Measurements from ENCODE around the gene XPO5. TPM values are rescaled to one million over a fixed set of nuclear protein-coding genes. Genes with fewer than 3 reads are reported as not detected.

Gene XPO5
- total and polyA plus RNA-seq, 2 of the 4 experiments (the other 2 are of a cell fraction) = 29.0 to 30.1 TPM

DNA sequence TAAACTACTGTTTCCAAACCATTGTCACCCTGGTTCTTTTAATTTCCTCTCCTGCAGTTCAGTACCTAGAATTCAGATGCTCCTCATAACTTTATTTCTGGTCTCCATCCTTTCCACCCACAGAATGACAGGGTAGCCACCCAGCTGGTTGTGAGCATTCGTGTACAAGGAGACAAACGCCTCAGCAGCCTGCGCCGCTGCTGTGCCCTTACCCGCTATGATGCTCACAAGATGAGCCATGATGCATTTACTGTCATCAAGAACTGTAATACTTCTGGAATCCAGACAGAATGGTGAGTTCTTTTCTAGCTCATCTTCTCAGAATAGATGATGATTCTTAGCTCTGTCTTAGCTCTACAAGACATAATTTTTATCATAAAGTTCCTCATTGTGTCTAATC, 34.6 kb upstream of the XPO5 start:
- Histone ChIP-seq H4K5ac (ENCODE audit: low read depth, low read length) (no peak overlapping the region), H4K8ac (ENCODE audit: low read depth in 2 of 2, low read length in 2 of 2) (no peak overlapping the region), H2BK120ac (ENCODE audit: low read depth, low read length) (no peak overlapping the region), H2AK9ac (replicated peaks; ENCODE audit: low read depth, low read length, poor library complexity) (no peak overlapping the region), H2BK5ac (ENCODE audit: low read depth, low read length, poor library complexity, severe bottlenecking) (no peak overlapping the region), H3K27me3 (ENCODE audit: control insufficient read depth, insufficient read depth, low read length) (no peaks in the 10 kb centered on the region), H2AFZ (replicated peaks; ENCODE audit: low read length, poor library complexity) (no peak overlapping the region), H3K79me1 (ENCODE audit: low read depth in 1 of 2, low read length in 2 of 2) (peaks cover 2 to 24% of the 10 kb centered on the region in 2 experiments), H3K4me2 (ENCODE audit: low read depth, low read length) (no peak overlapping the region), H2BK20ac (ENCODE audit: low read depth, low read length) (no peak overlapping the region), H4K91ac (ENCODE audit: insufficient read depth, low read depth, low read length) (no peak overlapping the region), H3K27ac (ENCODE audit: insufficient read depth, low read length) (no peak overlapping the region), H3K9me3 (ENCODE audit: control insufficient read depth, insufficient read depth, low read length) (no peaks in the 10 kb centered on the region), H3K14ac (replicated peaks; ENCODE audit: low read depth, low read length) (no peak overlapping the region), H3K18ac (ENCODE audit: low read depth, low read length) (no peak overlapping the region), H2AK5ac (ENCODE audit: low read depth, low read length) (no peak overlapping the region), H3K23ac (ENCODE audit: low read depth, low read length) (no peak overlapping the region), H3K4me3 (ENCODE audit: insufficient read depth, low read depth, low read length) (no peak overlapping the region), H3K9me1 (ENCODE audit: insufficient read depth, low read length) (no peaks in the 10 kb centered on the region), H3K4me1 (ENCODE audit: control insufficient read depth, insufficient read depth, low read length) (no peaks in the 10 kb centered on the region), H2BK15ac (ENCODE audit: low read depth, low read length) (no peak overlapping the region), H3K9ac (ENCODE audit: low read depth, low read length) (no peak overlapping the region), H3K36me3 (ENCODE audit: control insufficient read depth, insufficient read depth, low read length) (peaks cover 19% of the 10 kb centered on the region), H3K4ac (ENCODE audit: low read depth, low read length) (no peak overlapping the region), H3K56ac (ENCODE audit: extremely low read depth, insufficient read depth, low read length) (no peak overlapping the region), H4K20me1 (ENCODE audit: insufficient read depth, low read length) (peaks cover 4% of the 10 kb centered on the region; the same call in 1 of the 2 replicates)
- WGBS, 2 experiments (ENCODE audit: extremely low coverage in 2 of 2, insufficient read length in 1 of 2) = 93% methylated on average over 3 of the region's 5 CpGs; no CpG with 5 or more reads in 1 of the 2 experiments
- ATAC-seq (ENCODE audit: low read depth) = no peak
- dilution Hi-C loops (cut with HindIII; ENCODE audit: low sequenced_read_pairs, unreplicated experiment) (no loop called here), in situ Hi-C loops (cut with MboI; ENCODE audit: low sequenced_read_pairs) (no loop called here), intact Hi-C loops (cut with micrococcal nuclease) (no loop called here)
- CTCF ChIA-PET = interaction anchor here (0.7 kb wide), 1 partner anchor 20 kb away, joined by 3 read pairs; no protein-coding TSS in a partner anchor
- BruUV-seq (replicated peaks) = no TSS peak
- POLR2A ChIA-PET (ENCODE audit: unreplicated experiment) = no interaction called here
- peak; percentile 14 for DNase-seq
- TF ChIP-seq MAZ (IDR thresholded peaks at IDR 0.05; ENCODE audit: borderline replicate concordance, low read depth, low read length) (no peak), POLR2A (IDR thresholded peaks at IDR 0.05; ENCODE audit: low read depth, low read length) (no peak)
